Measurements from ENCODE around the gene TSHZ2. TPM values are rescaled to one million over a fixed set of nuclear protein-coding genes. Genes with fewer than 3 reads are reported as not detected.
"Not testable (repeated sequence)": the region's sequence is repeated elsewhere in the genome, so short reads cannot be mapped to it uniquely, and the experiment has no call there.

Gene TSHZ2
- total RNA-seq, 2 experiments from 2014 or later, result 0.38 to 0.54 TPM

GRCh38 chr20:53535878-53536277 is 563.7 kb downstream of the TSHZ2 start:
- CTCF ChIA-PET, result no interaction called here
- ATAC-seq (no peak), DNase-seq (no peak)
- H3K9me3 Mint-ChIP-seq, result no peaks in the 10 kb centered on the region
- H3K4me3 Mint-ChIP-seq, result no peak overlapping the region
- H3K27me3 Mint-ChIP-seq, result no peaks in the 10 kb centered on the region
- intact Hi-C loops (cut with micrococcal nuclease), result no loop called here
- POLR2A ChIA-PET, result no interaction called here
- H3K36me3 Mint-ChIP-seq (ENCODE audit: low read depth), result no peaks in the 10 kb centered on the region
- no peaks in the 10 kb centered on the region for H3K4me1 Mint-ChIP-seq (ENCODE audit: low read depth)
- no peak overlapping the region for H3K27ac Mint-ChIP-seq
- no peak for TF ChIP-seq CTCF (IDR thresholded peaks at IDR 0.05)

- intact Hi-C loops (cut with micrococcal nuclease); DNase-seq; POLR2A ChIA-PET: not testable (repeated sequence)
These were observed 564.2 kb downstream of the TSHZ2 start for GRCh38 chr20:53536382-53536781.

GRCh38 chr20:53539516-53539915 is 567.4 kb downstream of the TSHZ2 start:
- Mint-ChIP-seq H3K36me3 (ENCODE audit: low read depth) (no peaks in the 10 kb centered on the region), H3K27me3 (no peaks in the 10 kb centered on the region), H3K4me1 (ENCODE audit: low read depth) (no peaks in the 10 kb centered on the region), H3K27ac (no peak overlapping the region), H3K4me3 (no peak overlapping the region), H3K9me3 (no peaks in the 10 kb centered on the region)
- DNase-seq (no peak), ATAC-seq (no peak)
- no peak for TF ChIP-seq CTCF (IDR thresholded peaks at IDR 0.05)
- ChIA-PET CTCF (interaction anchor here (0.7 kb wide), 1 partner anchor 506 kb away, joined by 3 read pairs; no protein-coding TSS in a partner anchor), POLR2A (no interaction called here)
- intact Hi-C loops (cut with micrococcal nuclease), result no loop called here

More at GRCh38 chr20:53536382-53536781, 564.2 kb downstream of the TSHZ2 start:
- H3K9me3 Mint-ChIP-seq; H3K27me3 Mint-ChIP-seq; CTCF ChIA-PET; H3K4me1 Mint-ChIP-seq (ENCODE audit: low read depth); H3K4me3 Mint-ChIP-seq; H3K27ac Mint-ChIP-seq; ATAC-seq; H3K36me3 Mint-ChIP-seq (ENCODE audit: low read depth): not testable (repeated sequence)
